Heart right ventricle (tissue), 16 donors: ENCODE data around the gene IL7R. TPM values are rescaled to one million over a fixed set of nuclear protein-coding genes. Genes with fewer than 3 reads are reported as not detected.

Experiments
- ATAC-seq, 8 donors: fragments of 200-7000 bp; cut with Tn5 transposase; one replicate each; pipeline ENCODE4 v1.9.1; 2020; ENCODE audit warnings: mild to moderate bottlenecking in 8 of 8, moderate library complexity in 8 of 8, moderate number of reproducible peaks in 1 of 8
- DNase-seq, 2 donors: peaks; one replicate each; pipeline ENCODE4 v3.0.0-alpha.2; 2020
- H3K27ac ChIP-seq, 10 donors: fragments of 200-600 bp; sonication (generic) in 2 of 10; one replicate each; pipeline versions ENCODE4 v1.5.0 to v1.8.0; 2020 to 2022; ENCODE audit warnings: mild to moderate bottlenecking in 3 of 10
- H3K27me3 ChIP-seq, 7 donors: fragments of 200-600 bp; one replicate each; pipeline ENCODE4 v1.8.0; 2021 to 2022; ENCODE audit warnings: mild to moderate bottlenecking in 2 of 7
- H3K36me3 ChIP-seq, 9 donors: fragments of 200-600 bp; sonication (generic) in 1 of 9; one replicate each; pipeline versions ENCODE4 v1.5.0 to v1.8.0; 2020 to 2022; ENCODE audit warnings: mild to moderate bottlenecking in 2 of 9
- H3K4me1 ChIP-seq, 9 donors: fragments of 200-600 bp; sonication (generic) in 1 of 9; one replicate each; pipeline versions ENCODE4 v1.5.0 to v1.8.0; 2020 to 2022; ENCODE audit warnings: mild to moderate bottlenecking in 4 of 9
- H3K4me3 ChIP-seq, 10 donors: fragments of 200-600 bp; sonication (generic) in 2 of 10; one replicate each; pipeline versions ENCODE4 v1.5.0 to v1.8.0; 2020 to 2022; ENCODE audit warnings: mild to moderate bottlenecking in 7 of 10, moderate library complexity in 2 of 10
- H3K9me3 ChIP-seq, 11 donors: fragments of 200-600 bp in 10 of 11; sonication (generic) in 2 of 11; one replicate each; pipeline versions ENCODE4 v1.5.0 to v1.8.0; 2013 to 2022; ENCODE audit warnings: mild to moderate bottlenecking in 2 of 11, control low read depth in 1 of 11, moderate library complexity in 1 of 11
- CTCF ChIP-seq, 9 donors: fragments of 200-600 bp; sonication (generic) in 2 of 9; IDR thresholded peaks; one replicate each; pipeline versions ENCODE4 v1.5.0 to v1.8.0; 2021 to 2022; ENCODE audit warnings: antibody characterized with exemption in 9 of 9, mild to moderate bottlenecking in 5 of 9, moderate library complexity in 1 of 9
- WGBS, 2 donors: extraction: QIAGEN DNeasy Blood & Tissue Kit; methylation state at CpG; one replicate each; pipeline ENCODE4 v1.1.7; 2013; ENCODE audit warnings: inconsistent platforms in 1 of 2; 5-methylcytosine and 5-hydroxymethylcytosine counted together
- intact Hi-C, 10 donors: fragments of 100-400 bp; cut with DNase I; formaldehyde crosslinking; loops; one replicate each; pipeline versions ENCODE4 v1.11.1 to v1.14.2; 2022
- polyA plus RNA-seq, 2 donors: library from polyadenylated mRNA; stranded (reverse); fragments of 200-250 nt; gene quantifications; one replicate each; pipeline ENCODE4 v1.2.3, GENCODE V29; 2013
- total RNA-seq, 10 donors: library from RNA; stranded (reverse); fragmentation: NEBNext Ultra II Directional in 3 of 10; extraction: Animal tissue kit (Norgen Biotek cat#: 25700) in 3 of 10; gene quantifications; one replicate each; pipeline versions ENCODE4 v1.2.1 to v1.2.4, GENCODE V29; 2021 to 2023
- donor health status: Arrhythmogenic right ventricular cardiomyopathy.
- donor health status: ischemic (EF 13 %, LVEDD 7.1; RV severe dilation, severe dysfunction).
- donor health status: healthy with polysubstance abuse.
- donor health status: DM: no; HTN: yes; CAD: no.
- donor health status: DM: no; HTN: no; CAD: no.
- donor health status: ischemic (EF 25% LVEDD 6.9; RV normal size, moderate dysfunction).
- donor health status: ischemic (EF 25% LVEDD 5.7; RV mildly dilated, moderate dysfunction).
- donor health status: healthy.
- donor health status: DM: yes; HTN: yes; CAD: no.
- donor health status: Ischemic cardiomyopathy.
- donor health status: ischemic (EF 35%, LVEDD 5.7; RV mildly dilated, moderate dysfunction).
- donor health status: nonischemic (EF 11% LVEDD 7.7; RV severe dilation, severe dysfunction).
- donor health status: DM: yes; HTN: yes; CAD: no.
- donor health status: PGD.
- donor health status: ischemic (EF 29% LVEDD 5.4; RV normal size, mild dysfunction).
- donor health status: nonischemic (EF 23%, LVEDD 6.1; RV moderate dilation, normal function).

Gene IL7R
- total and polyA plus RNA-seq, 12 donors, result 0.22 to 10.6 (median 0.71) TPM

GRCh38 chr5:35815089-35815936 lies 41.4 kb upstream of the IL7R start:
- peak in 6 of 9 donors; percentile 18 to 61 (median 44) for TF ChIP-seq CTCF (IDR thresholded peaks at IDR 0.05)
- WGBS, 2 donors, result 76 to 80% methylated on average over 10 of the region's 10 CpGs
- no peak for DNase-seq
- H3K27ac ChIP-seq, result peak overlapping the region in 1 of 10 donors; percentile 40
- H3K27me3 ChIP-seq, result peaks cover 0 to 4% (median 0%) of the 10 kb centered on the region in 7 donors
- H3K4me3 ChIP-seq, result no peak overlapping the region
- intact Hi-C loops, result no loop called here
- no peak for ATAC-seq
- H3K36me3 ChIP-seq, result no peaks in the 10 kb centered on the region
- peaks cover 0 to 5% (median 0%) of the 10 kb centered on the region in 9 donors for H3K4me1 ChIP-seq
- no peaks in the 10 kb centered on the region for H3K9me3 ChIP-seq

GRCh38 chr5:35816881-35817521 lies 39.7 kb upstream of the IL7R start:
- intact Hi-C loops, result no loop called here

GRCh38 chr5:35819026-35819425 lies 37.7 kb upstream of the IL7R start:
- no peak overlapping the region for H3K4me3 ChIP-seq
- H3K4me1 ChIP-seq, result peaks cover 0 to 17% (median 0%) of the 10 kb centered on the region in 9 donors
- DNase-seq (no peak), ATAC-seq (no peak)
- no peaks in the 10 kb centered on the region for H3K9me3 ChIP-seq
- no peak overlapping the region for H3K27ac ChIP-seq
- H3K27me3 ChIP-seq, result peaks cover 0 to 8% (median 0%) of the 10 kb centered on the region in 7 donors
- intact Hi-C loops, result no loop called here
- TF ChIP-seq CTCF (IDR thresholded peaks at IDR 0.05), result no peak
- H3K36me3 ChIP-seq, result no peaks in the 10 kb centered on the region
- 88 to 90% methylated on average over 2 of the region's 2 CpGs for WGBS, 2 donors

More at GRCh38 chr5:35816881-35817521, 39.7 kb upstream of the IL7R start:
- ATAC-seq (peak in 1 of 8 donors; percentile 29), DNase-seq (no peak)
- 43 to 49% methylated on average over 4 of the region's 4 CpGs for WGBS, 2 donors
- peak overlapping the region in 1 of 10 donors; percentile 33 for H3K27ac ChIP-seq
- H3K4me1 ChIP-seq, result peaks cover 0 to 17% (median 0%) of the 10 kb centered on the region in 9 donors
- no peak for TF ChIP-seq CTCF (IDR thresholded peaks at IDR 0.05)
- H3K27me3 ChIP-seq, result peaks cover 0 to 4% (median 0%) of the 10 kb centered on the region in 7 donors
- no peaks in the 10 kb centered on the region for H3K36me3 ChIP-seq
- no peak overlapping the region for H3K4me3 ChIP-seq
- H3K9me3 ChIP-seq, result no peaks in the 10 kb centered on the region

GRCh38 chr5:35819668-35820067 lies 37.0 kb upstream of the IL7R start:
- peaks cover 0 to 17% (median 0%) of the 10 kb centered on the region in 9 donors for H3K4me1 ChIP-seq
- WGBS, 2 donors, result 92 to 98% methylated on average over 1 of the region's 1 CpG
- ATAC-seq (no peak), DNase-seq (no peak)
- no peak overlapping the region for H3K4me3 ChIP-seq
- no peak overlapping the region for H3K27ac ChIP-seq
- peaks cover 0 to 8% (median 0%) of the 10 kb centered on the region in 7 donors for H3K27me3 ChIP-seq
- intact Hi-C loops, result no loop called here
- no peaks in the 10 kb centered on the region for H3K36me3 ChIP-seq
- H3K9me3 ChIP-seq, result no peaks in the 10 kb centered on the region
- no peak for TF ChIP-seq CTCF (IDR thresholded peaks at IDR 0.05)
